GM12873 (cell line): Measurements from ENCODE around the gene STX4.

ENCODE experiments used
- TF ChIP-seq, protein P1 (sequence below): IDR thresholded peaks from 2 replicates; pipeline ENCODE4 v1.5.1; 2012; ENCODE audit warnings: low read depth, mild to moderate bottlenecking, moderate library complexity, low read length, control low read depth; ENCODE audit not compliant: insufficient read depth; ENCODE audit errors: missing control alignments

Gene STX4

GRCh38 chr16:30996985-30997724 lies 36.2 kb upstream of the STX4 start:
- TF ChIP-seq, protein P1, sequence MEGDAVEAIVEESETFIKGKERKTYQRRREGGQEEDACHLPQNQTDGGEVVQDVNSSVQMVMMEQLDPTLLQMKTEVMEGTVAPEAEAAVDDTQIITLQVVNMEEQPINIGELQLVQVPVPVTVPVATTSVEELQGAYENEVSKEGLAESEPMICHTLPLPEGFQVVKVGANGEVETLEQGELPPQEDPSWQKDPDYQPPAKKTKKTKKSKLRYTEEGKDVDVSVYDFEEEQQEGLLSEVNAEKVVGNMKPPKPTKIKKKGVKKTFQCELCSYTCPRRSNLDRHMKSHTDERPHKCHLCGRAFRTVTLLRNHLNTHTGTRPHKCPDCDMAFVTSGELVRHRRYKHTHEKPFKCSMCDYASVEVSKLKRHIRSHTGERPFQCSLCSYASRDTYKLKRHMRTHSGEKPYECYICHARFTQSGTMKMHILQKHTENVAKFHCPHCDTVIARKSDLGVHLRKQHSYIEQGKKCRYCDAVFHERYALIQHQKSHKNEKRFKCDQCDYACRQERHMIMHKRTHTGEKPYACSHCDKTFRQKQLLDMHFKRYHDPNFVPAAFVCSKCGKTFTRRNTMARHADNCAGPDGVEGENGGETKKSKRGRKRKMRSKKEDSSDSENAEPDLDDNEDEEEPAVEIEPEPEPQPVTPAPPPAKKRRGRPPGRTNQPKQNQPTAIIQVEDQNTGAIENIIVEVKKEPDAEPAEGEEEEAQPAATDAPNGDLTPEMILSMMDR = no peak

DNA sequence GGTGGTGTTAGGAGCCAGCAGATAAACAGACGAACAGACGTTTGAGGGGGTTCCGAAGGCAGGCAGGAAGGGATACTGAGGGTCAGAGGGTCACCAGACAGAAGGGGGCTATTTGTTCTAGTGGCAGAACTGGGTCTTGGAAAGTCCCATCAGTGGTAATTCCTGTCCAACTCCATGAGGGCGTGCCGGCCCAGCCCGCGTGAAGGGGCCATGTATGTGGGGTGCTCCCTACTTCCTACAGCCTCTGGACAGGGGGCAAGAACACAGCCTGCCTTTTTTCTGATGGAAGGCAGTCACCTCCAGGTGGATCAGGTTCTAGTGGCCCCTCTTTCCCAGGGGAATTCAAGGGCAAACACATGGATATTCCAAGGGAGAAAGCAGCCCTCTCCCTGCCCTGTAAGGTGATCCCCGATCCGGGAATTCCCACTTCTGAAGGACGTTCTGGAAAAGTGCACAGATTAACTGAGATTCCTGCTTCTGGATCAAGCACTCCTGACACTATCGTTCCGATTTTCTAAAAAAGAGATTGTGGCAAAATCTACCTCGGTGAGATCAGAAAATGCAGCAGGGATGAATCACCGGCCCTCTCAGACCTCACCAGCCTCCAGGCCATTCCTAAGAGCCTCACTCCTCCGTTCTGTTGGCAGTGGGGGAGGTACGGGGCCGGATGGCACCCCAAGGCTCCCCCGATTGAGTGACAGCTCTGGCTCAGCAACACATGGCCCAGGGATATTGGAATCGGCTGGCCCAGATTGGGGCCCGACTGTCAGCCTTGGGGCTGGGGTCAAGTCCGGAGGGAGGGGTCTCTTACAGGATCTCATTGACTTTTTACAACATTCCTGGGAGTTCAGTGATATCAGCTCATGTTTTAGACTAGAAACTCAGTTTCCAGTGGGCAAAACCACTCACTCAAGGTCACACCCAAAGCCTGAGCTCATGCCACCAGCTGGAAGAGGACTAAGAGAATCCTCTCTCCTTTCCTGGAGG lies 35.3 kb upstream of the STX4 start:
- TF ChIP-seq, protein P1 = no peak

DNA sequence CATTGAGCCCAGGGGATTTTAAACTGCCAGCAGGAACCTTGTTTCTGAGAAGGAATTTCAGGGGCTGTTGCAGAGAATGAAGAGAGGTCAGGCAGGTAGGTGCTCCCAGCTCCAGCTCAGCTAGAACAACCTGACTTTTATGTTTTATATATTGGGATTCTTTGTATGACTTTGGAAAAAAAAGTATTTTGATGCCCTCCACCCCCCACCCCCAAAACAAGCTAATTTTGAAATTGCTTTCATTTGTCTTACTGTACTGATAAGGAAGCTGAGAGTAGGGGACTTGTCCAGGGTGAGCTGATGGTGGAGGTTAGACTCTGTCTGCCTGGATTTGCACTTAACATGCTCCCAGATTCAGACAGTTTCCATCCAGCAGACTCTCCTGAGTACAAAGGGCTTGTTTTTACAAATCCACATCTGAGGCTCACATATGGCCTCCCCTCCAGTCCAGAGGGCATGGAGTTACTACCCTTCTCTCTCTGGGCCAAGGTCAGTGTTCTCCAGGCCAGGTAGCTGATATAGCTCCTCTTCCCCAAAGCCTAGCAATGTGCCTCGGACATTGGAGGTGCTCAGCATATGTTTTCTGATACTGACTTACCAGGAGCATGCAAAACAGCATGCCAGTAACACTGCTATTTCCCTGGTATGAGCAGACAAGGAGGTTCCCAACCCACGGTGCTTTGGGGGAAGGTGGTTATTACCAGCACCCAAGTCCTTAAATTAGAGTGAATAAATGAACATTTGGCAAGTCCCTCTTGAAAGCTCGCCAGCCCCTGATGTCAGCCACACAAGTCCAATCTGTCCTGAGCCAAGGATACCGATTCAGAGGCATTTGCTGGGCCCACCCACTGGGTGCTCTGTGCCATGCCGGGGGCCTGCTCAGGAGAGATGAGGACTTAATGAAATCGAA lies 34.3 kb upstream of the STX4 start:
- TF ChIP-seq, protein P1 = no peak

- TF ChIP-seq, protein P1 = no peak
Measured at GRCh38 chr16:31000671-31001382, 32.5 kb upstream of the STX4 start.

GRCh38 chr16:31001507-31002249 lies 31.7 kb upstream of the STX4 start:
- TF ChIP-seq, protein P1 = no peak

DNA sequence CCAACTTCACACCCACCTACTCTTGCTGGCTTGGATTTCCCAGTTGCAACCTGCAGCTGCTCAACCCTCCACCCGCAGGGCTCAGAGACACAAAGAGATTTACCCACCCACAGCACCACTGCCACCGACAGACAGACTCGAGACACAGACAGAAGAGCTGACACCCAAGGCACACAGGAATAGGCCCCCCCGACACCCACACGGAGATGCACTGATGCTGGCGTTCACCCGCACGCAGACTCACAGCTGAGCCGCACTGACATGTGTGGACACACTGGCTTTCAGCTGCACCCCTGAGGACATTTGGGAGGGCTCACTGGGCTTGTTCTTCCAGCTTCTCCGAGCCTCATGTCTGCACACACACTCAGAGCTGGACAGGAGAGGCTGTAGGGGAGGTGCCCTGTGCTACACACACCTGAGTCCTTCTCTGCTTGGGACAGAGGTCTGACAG lies 31.1 kb upstream of the STX4 start:
- TF ChIP-seq, protein P1 = no peak
